ENCODE data around the gene VN1R5. TPM values are rescaled to one million over a fixed set of nuclear protein-coding genes. Genes with fewer than 3 reads are reported as not detected.
"Not testable (repeated sequence)": the region's sequence is repeated elsewhere in the genome, so short reads cannot be mapped to it uniquely, and the experiment has no call there.

Gene VN1R5
- total and polyA plus RNA-seq, 10 donors: not detected

- H3K27ac ChIP-seq: no peak overlapping the region
- TF ChIP-seq POLR2A (IDR thresholded peaks at IDR 0.05) (no peak), POLR2AphosphoS5 (IDR thresholded peaks at IDR 0.05) (no peak), CTCF (IDR thresholded peaks at IDR 0.05 in 8 of 11, conservative IDR thresholded peaks at IDR 0.05 in 3 of 11) (no peak)
- WGBS, 5 donors: 67 to 89% (median 77%) methylated on average over 6 of the region's 6 CpGs
- no peaks in the 10 kb centered on the region for H3K36me3 ChIP-seq
- no peak for DNase-seq
- H3K4me3 ChIP-seq: no peak overlapping the region
- H3K27me3 ChIP-seq (replicated peaks in 1 of 7): no peaks in the 10 kb centered on the region
- H3K9me3 ChIP-seq: peaks cover 0 to 10% (median 0%) of the 10 kb centered on the region in 8 donors
- H3K4me1 ChIP-seq: peaks cover 0 to 2% (median 0%) of the 10 kb centered on the region in 6 donors
- intact Hi-C loops (cut with DNase I; ENCODE audit: low total_unique reads): no loop called here
Observed at GRCh38 chr1:247218121-247218651, 37.7 kb upstream of the VN1R5 start.

DNA sequence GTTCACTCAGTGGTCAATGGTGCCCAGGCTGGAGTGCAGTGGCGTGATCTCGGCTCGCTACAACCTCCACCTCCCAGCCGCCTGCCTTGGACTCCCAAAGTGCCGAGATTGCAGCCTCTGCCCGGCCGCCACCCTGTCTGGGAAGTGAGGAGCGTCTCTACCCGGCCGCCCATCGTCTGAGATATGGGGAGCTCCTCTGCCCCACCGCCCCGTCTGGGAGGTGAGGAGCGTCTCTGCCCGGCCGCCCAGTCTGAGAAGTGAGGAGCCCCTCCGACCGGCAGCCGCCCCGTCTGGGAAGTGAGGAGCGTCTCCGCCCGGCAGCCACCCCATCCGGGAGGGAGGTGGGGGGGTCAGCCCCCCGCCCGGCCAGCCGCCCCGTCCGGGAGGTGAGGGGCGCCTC lies 35.6 kb upstream of the VN1R5 start:
- 96 to 98% (median 96%) methylated on average over 17 to 25 of the region's 30 CpGs for WGBS, 5 donors

GRCh38 chr1:247222840-247223239 lies 33.0 kb upstream of the VN1R5 start:
- 62 to 86% (median 73%) methylated on average over 3 of the region's 3 CpGs for WGBS, 5 donors
- intact Hi-C loops (cut with DNase I; ENCODE audit: low total_unique reads): no loop called here
- Histone ChIP-seq H3K4me1 (no peaks in the 10 kb centered on the region), H3K36me3 (no peaks in the 10 kb centered on the region), H3K9me3 (peaks cover 0 to 45% (median 27%) of the 10 kb centered on the region in 8 donors), H3K4me3 (no peak overlapping the region), H3K27me3 (replicated peaks in 1 of 7) (no peaks in the 10 kb centered on the region), H3K27ac (no peak overlapping the region)
- no peak for DNase-seq
- TF ChIP-seq CTCF (IDR thresholded peaks at IDR 0.05 in 8 of 11, conservative IDR thresholded peaks at IDR 0.05 in 3 of 11) (no peak), POLR2AphosphoS5 (IDR thresholded peaks at IDR 0.05) (no peak), POLR2A (IDR thresholded peaks at IDR 0.05) (no peak)

More for the DNA sequence above, 35.6 kb upstream of the VN1R5 start:
- intact Hi-C loops (cut with DNase I; ENCODE audit: low total_unique reads); DNase-seq; H3K27ac ChIP-seq; H3K4me3 ChIP-seq; H3K36me3 ChIP-seq; H3K27me3 ChIP-seq (replicated peaks in 1 of 7); H3K4me1 ChIP-seq: not testable (repeated sequence)
- H3K9me3 ChIP-seq: peaks cover 0 to 27% (median 18%) of the 10 kb centered on the region in 8 donors

DNA sequence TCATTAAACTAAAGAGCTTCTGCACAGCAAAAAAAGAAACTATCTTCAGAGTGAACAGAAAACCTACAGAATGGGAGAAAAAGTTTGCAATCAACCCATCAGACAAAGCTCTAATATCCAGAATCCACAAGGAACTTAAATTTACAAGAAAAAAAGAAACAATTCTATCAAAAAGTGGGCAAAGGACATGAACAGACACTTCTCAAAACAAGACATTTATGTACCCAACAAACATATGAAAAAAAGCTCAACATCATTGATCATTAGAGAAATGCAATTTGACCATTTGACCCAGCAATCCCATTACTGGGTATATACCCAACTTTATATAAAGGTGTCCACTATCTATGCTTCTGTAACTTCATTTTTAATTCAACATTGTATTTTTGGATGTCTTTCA lies 31.1 kb upstream of the VN1R5 start:
- Histone ChIP-seq H3K36me3 (no peaks in the 10 kb centered on the region), H3K4me1 (no peaks in the 10 kb centered on the region), H3K27ac (no peak overlapping the region), H3K4me3 (no peak overlapping the region), H3K9me3 (peaks cover 0 to 60% (median 41%) of the 10 kb centered on the region in 8 donors), H3K27me3 (replicated peaks in 1 of 7) (no peaks in the 10 kb centered on the region)
- no peak for DNase-seq
- TF ChIP-seq CTCF (IDR thresholded peaks at IDR 0.05 in 8 of 11, conservative IDR thresholded peaks at IDR 0.05 in 3 of 11) (no peak), POLR2A (IDR thresholded peaks at IDR 0.05) (no peak), POLR2AphosphoS5 (IDR thresholded peaks at IDR 0.05) (no peak)
- intact Hi-C loops (cut with DNase I; ENCODE audit: low total_unique reads): no loop called here

- Histone ChIP-seq H3K27me3 (replicated peaks in 1 of 7) (no peaks in the 10 kb centered on the region), H3K36me3 (no peaks in the 10 kb centered on the region), H3K4me1 (no peaks in the 10 kb centered on the region), H3K9me3 (peaks cover 0 to 56% (median 41%) of the 10 kb centered on the region in 8 donors), H3K4me3 (no peak overlapping the region), H3K27ac (no peak overlapping the region)
- no peak for DNase-seq
- TF ChIP-seq POLR2A (IDR thresholded peaks at IDR 0.05) (no peak), CTCF (IDR thresholded peaks at IDR 0.05 in 8 of 11, conservative IDR thresholded peaks at IDR 0.05 in 3 of 11) (no peak), POLR2AphosphoS5 (IDR thresholded peaks at IDR 0.05) (no peak)
- 51 to 66% (median 55%) methylated on average over 3 of the region's 3 CpGs for WGBS, 5 donors
- intact Hi-C loops (cut with DNase I; ENCODE audit: low total_unique reads): no loop called here
Observed at GRCh38 chr1:247228133-247228532, 27.7 kb upstream of the VN1R5 start.
